Chondrocyte (in vitro differentiated cells): ENCODE results near the gene TRIM62. TPM values are rescaled to one million over a fixed set of nuclear protein-coding genes. Genes with fewer than 3 reads are reported as not detected.
"Not testable (repeated sequence)": the region's sequence is repeated elsewhere in the genome, so short reads cannot be mapped to it uniquely, and the experiment has no call there.

Experiments
- DNase-seq: peaks from one replicate; pipeline ENCODE4 v3.0.0; 2021; ENCODE audit warnings: mixed read lengths, low spot score
- H3K27ac Mint-ChIP-seq: one replicate; pipeline ENCODE4 v1.8.0; 2021; ENCODE audit warnings: mild to moderate bottlenecking, moderate library complexity, mixed read lengths; ENCODE audit not compliant: unreplicated experiment
- H3K27me3 Mint-ChIP-seq: 2 replicates; pipeline ENCODE4 v1.8.0; 2021; ENCODE audit warnings: low read depth, mixed read lengths
- H3K36me3 Mint-ChIP-seq: 2 replicates; pipeline ENCODE4 v1.8.0; 2021; ENCODE audit warnings: low read depth, mixed read lengths
- H3K4me1 Mint-ChIP-seq: 2 replicates; pipeline ENCODE4 v1.8.0; 2021; ENCODE audit warnings: low read depth, mild to moderate bottlenecking, mixed read lengths
- H3K4me3 Mint-ChIP-seq: one replicate; pipeline ENCODE4 v1.8.0; 2021; ENCODE audit warnings: mild to moderate bottlenecking, moderate library complexity, mixed read lengths; ENCODE audit not compliant: unreplicated experiment
- H3K9me3 Mint-ChIP-seq: 2 replicates; pipeline ENCODE4 v1.8.0; 2021; ENCODE audit warnings: low read depth, mixed read lengths
- total RNA-seq: library from RNA; stranded (reverse); gene quantifications from 3 replicates; pipeline ENCODE4 v1.2.1, GENCODE V29; 2021
- TF ChIP-seq, protein P1 (sequence below): fragments of 200-600 bp; sonication (generic); IDR thresholded peaks from 2 replicates; pipeline ENCODE4 v1.5.0; 2021; ENCODE audit warnings: antibody characterized with exemption, mild to moderate bottlenecking, moderate library complexity

Gene TRIM62
- total RNA-seq, 1 donor from 2014 or later: 17.3 TPM

DNA sequence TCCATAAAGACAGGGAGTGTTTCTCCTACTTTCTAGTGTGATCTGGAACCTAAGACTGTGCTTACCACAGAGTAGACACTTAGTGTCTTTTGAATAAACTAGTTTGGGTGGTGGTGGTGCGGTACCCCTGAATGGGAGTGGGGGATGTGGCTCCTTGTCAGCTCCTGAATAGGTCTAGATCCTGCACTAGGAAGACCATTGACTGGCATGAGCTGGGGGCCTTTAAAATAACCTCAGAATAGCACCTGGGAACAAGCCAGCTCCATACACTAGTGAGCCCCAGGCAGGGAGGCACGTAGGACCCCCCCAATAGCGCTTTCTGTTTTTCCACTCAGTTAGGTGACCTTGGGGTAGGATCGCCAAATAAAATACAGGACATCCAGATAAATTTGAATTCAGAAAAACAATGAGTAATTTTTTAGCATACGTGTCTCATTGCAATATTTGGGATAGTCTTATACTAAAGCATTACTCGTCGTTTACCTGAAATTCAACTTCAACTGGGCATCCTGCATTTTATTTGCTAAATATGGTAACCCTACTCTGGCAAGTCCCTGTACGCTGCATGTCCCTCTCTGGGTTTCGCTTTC, 55.3 kb downstream of the TRIM62 start:
- H3K4me3 Mint-ChIP-seq: peak overlapping the region; percentile 74
- H3K27ac Mint-ChIP-seq: peak overlapping the region; percentile 83
- TF ChIP-seq, protein P1, sequence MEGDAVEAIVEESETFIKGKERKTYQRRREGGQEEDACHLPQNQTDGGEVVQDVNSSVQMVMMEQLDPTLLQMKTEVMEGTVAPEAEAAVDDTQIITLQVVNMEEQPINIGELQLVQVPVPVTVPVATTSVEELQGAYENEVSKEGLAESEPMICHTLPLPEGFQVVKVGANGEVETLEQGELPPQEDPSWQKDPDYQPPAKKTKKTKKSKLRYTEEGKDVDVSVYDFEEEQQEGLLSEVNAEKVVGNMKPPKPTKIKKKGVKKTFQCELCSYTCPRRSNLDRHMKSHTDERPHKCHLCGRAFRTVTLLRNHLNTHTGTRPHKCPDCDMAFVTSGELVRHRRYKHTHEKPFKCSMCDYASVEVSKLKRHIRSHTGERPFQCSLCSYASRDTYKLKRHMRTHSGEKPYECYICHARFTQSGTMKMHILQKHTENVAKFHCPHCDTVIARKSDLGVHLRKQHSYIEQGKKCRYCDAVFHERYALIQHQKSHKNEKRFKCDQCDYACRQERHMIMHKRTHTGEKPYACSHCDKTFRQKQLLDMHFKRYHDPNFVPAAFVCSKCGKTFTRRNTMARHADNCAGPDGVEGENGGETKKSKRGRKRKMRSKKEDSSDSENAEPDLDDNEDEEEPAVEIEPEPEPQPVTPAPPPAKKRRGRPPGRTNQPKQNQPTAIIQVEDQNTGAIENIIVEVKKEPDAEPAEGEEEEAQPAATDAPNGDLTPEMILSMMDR: no peak
- H3K4me1 Mint-ChIP-seq: peaks cover 12% of the 10 kb centered on the region
- H3K36me3 Mint-ChIP-seq: peaks cover 4% of the 10 kb centered on the region
- H3K27me3 Mint-ChIP-seq: no peaks in the 10 kb centered on the region
- no peaks in the 10 kb centered on the region for H3K9me3 Mint-ChIP-seq
- no peak for DNase-seq

DNA sequence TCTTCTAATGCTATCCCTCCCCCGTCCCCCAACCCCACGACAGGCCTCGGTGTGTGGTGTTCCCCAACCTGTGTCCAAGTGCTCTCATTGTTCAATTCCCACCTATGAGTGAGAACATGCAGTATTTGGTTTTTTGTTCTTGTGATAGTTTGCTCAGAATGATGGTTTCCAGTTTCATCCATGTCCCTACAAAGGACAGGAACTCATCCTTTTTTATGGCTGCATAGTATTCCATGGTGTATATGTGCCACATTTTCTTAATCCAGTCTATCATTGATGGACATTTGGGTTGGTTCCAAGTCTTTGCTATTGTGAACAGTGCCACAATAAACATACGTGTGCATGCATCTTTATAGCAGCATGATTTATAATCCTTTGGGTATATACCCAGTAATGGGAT, 57.2 kb downstream of the TRIM62 start:
- not testable (repeated sequence) for H3K36me3 Mint-ChIP-seq, H3K4me3 Mint-ChIP-seq, H3K27ac Mint-ChIP-seq, H3K9me3 Mint-ChIP-seq, DNase-seq, H3K27me3 Mint-ChIP-seq
- peaks cover 12% of the 10 kb centered on the region for H3K4me1 Mint-ChIP-seq

DNA sequence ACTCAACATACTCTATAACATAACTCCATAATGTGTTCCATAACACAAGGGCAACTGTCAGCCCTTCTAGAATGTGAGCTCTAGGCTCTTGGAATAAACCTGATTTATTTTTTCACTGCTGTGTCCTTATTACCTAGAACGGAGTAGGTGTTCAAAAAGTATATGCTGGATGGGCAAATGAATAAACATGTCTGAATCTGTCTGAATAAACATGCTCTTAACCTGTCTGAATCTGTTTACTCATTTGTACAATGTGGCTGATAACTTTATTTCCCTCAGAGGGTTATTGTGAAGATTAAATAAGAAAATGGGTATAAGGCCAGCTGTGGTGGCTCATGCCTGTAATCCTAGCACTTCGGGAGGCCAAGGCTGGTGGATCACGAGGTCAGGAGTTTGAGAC, 58.6 kb downstream of the TRIM62 start:
- no peak overlapping the region for H3K27ac Mint-ChIP-seq
- H3K4me3 Mint-ChIP-seq: no peak overlapping the region
- no peaks in the 10 kb centered on the region for H3K27me3 Mint-ChIP-seq
- H3K36me3 Mint-ChIP-seq: peaks cover 2% of the 10 kb centered on the region
- TF ChIP-seq, protein P1: no peak
- no peaks in the 10 kb centered on the region for H3K9me3 Mint-ChIP-seq
- peaks cover 12% of the 10 kb centered on the region for H3K4me1 Mint-ChIP-seq
- no peak for DNase-seq

DNA sequence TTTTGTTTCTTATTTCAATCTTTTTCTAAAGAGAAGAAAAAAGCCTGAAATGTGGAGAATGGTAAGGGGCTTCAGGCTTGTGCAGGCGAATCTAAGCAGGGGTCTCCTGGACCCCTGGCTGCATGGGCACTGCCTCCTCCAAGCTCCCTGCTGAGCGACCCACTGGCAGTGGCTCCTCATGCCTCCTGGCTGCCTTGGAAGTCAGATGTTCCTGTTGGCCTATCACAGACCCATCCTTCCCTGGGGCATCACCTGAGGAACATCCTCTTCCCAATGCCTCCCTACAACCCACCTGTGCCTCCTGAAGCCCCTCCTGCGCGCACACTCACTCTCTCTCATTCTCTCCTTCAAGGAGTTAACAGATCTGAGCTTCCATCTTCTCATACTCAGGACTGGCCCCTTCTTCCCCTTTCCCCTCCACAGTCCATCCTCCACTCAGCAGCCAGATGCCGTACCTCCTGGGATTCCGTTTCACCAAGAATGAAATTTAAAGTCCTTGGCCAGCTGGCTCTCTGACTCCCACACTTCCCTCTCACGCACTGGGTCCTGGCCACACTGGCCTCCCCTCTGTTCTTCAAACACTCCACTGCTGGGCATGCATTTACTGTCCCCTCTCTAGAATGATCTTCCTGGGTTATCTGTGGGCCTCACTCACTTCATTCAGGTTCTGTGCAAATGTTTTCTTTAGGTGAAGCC, 59.2 kb downstream of the TRIM62 start:
- H3K9me3 Mint-ChIP-seq: no peaks in the 10 kb centered on the region
- no peak overlapping the region for H3K4me3 Mint-ChIP-seq
- DNase-seq: no peak
- H3K36me3 Mint-ChIP-seq: peaks cover 2% of the 10 kb centered on the region
- H3K27me3 Mint-ChIP-seq: no peaks in the 10 kb centered on the region
- TF ChIP-seq, protein P1: no peak
- H3K27ac Mint-ChIP-seq: no peak overlapping the region
- H3K4me1 Mint-ChIP-seq: peaks cover 12% of the 10 kb centered on the region

DNA sequence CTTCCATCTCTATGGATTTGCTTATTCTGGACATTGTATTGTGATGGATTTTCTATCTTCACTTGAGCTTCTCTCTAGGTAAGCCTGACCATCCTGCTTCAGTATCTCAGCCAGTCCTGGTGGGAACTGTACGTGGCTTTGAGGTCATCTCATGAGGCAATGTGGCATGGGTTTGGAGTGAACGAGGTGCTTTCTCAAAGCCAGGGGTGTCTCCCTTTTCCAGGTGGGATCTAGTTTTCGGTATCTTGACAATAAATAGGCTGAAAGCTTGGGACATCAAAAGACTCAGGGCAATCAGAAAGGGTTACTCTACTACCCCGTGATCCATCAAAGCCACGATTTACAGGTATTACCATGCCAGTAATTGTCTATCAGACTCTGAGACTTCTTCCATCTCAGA, 60.1 kb downstream of the TRIM62 start:
- Mint-ChIP-seq H3K4me3 (no peak overlapping the region), H3K27ac (no peak overlapping the region), H3K36me3 (peaks cover 2% of the 10 kb centered on the region), H3K27me3 (no peaks in the 10 kb centered on the region), H3K9me3 (no peaks in the 10 kb centered on the region), H3K4me1 (peaks cover 5% of the 10 kb centered on the region)
- no peak for DNase-seq
- TF ChIP-seq, protein P1: no peak
